ENCODE measurements around the gene CAMK1D.
A peak's percentile ranks its signal among the peaks of the same experiment; 100 is the strongest.
"Not testable (repeated sequence)": the region's sequence is repeated elsewhere in the genome, so short reads cannot be mapped to it uniquely, and the experiment has no call there.

Gene CAMK1D

DNA sequence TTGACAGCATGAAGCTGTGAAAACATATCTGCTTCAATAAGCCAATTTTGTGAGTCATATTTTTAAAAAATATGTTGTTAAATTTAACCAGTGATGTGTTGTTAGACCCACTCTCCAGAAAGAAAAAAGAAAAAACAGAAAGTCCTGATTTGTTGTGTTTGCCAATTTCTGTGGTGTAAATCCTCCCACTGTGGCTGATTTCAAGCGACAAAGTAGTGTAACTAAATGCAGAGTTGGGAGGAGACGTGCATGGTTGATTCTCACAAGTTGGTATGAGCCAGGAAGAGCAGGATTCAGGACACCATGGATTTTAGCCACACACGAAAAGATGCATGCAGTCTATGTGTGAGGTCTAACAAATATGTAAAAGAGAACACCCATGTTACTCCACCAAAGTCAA lies 513.1 kb downstream of the CAMK1D start:
- no peak for DNase-seq (ENCODE audit: low read depth)
- TF ChIP-seq, protein P1, sequence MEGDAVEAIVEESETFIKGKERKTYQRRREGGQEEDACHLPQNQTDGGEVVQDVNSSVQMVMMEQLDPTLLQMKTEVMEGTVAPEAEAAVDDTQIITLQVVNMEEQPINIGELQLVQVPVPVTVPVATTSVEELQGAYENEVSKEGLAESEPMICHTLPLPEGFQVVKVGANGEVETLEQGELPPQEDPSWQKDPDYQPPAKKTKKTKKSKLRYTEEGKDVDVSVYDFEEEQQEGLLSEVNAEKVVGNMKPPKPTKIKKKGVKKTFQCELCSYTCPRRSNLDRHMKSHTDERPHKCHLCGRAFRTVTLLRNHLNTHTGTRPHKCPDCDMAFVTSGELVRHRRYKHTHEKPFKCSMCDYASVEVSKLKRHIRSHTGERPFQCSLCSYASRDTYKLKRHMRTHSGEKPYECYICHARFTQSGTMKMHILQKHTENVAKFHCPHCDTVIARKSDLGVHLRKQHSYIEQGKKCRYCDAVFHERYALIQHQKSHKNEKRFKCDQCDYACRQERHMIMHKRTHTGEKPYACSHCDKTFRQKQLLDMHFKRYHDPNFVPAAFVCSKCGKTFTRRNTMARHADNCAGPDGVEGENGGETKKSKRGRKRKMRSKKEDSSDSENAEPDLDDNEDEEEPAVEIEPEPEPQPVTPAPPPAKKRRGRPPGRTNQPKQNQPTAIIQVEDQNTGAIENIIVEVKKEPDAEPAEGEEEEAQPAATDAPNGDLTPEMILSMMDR (IDR thresholded peaks at IDR 0.05; ENCODE audit: control insufficient read depth, extremely low read depth, insufficient read depth), result no peak
- no peak overlapping the region for H3K4me3 ChIP-seq (ENCODE audit: low read depth, low read length)

DNA sequence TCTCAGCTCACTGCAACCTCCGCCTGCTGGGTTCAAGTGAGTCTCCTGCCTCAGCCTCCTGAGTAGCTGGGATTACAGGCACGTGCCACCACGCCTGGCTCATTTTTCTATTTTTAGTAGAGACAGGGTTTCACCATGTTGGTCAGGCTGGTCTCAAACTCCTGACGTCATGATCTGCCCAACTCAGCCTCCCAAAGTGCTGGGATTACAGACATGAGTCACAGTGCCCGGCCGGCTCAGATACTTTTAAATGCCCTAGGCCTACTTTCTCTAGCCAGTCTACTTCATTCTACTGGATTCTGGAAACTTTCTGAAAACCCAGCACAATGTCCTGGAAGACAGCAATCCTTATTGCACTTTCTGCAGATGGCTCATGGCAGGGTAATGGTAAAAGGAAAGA lies 516.2 kb downstream of the CAMK1D start:
- DNase-seq (ENCODE audit: low read depth); H3K4me3 ChIP-seq (ENCODE audit: low read depth, low read length): not testable (repeated sequence)

DNA sequence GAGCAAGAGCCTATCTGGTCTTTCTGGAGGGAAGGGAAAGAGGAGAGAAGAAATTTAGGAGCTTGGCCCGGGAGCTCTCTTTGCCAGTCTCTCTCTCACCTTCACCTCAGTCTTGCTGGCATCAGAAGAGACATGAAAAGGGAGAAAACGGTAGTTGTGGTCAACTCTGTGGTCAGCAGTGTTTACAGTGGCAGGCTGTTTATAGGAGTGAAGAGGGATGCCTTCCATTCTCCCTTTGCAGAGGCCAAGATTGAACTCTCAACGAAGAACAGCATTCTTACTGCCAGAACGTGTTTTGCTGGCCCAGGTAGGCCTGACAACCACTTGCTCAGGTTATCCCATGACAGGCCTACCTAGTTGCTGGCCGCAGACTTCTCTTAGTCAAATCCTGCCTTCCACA lies 518.9 kb downstream of the CAMK1D start:
- no peak for DNase-seq (ENCODE audit: low read depth)
- no peak overlapping the region for H3K4me3 ChIP-seq (ENCODE audit: low read depth, low read length)
- TF ChIP-seq, protein P1 (IDR thresholded peaks at IDR 0.05; ENCODE audit: control insufficient read depth, extremely low read depth, insufficient read depth), result no peak

DNA sequence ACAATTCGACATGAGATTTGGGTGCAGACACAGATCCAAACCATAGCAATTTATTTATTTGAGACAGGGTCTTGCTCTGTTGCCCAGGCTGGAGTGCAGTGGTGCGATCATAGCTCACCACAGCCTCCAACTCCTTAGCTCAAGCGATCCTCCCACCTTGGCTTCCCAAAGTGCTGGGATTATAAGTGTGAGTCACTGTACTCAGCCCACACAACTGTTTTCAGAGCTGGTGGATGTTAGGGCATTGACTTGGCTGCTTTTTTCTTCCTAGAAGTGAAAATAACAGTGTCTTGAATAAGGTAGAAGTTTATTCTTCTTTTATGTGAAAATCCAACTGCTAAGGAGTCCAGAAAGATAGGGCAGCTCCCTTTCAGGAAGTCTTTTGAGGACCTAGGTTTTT lies 520.1 kb downstream of the CAMK1D start:
- DNase-seq (ENCODE audit: low read depth), result no peak
- no peak overlapping the region for H3K4me3 ChIP-seq (ENCODE audit: low read depth, low read length)
- TF ChIP-seq, protein P1 (IDR thresholded peaks at IDR 0.05; ENCODE audit: control insufficient read depth, extremely low read depth, insufficient read depth), result no peak

DNA sequence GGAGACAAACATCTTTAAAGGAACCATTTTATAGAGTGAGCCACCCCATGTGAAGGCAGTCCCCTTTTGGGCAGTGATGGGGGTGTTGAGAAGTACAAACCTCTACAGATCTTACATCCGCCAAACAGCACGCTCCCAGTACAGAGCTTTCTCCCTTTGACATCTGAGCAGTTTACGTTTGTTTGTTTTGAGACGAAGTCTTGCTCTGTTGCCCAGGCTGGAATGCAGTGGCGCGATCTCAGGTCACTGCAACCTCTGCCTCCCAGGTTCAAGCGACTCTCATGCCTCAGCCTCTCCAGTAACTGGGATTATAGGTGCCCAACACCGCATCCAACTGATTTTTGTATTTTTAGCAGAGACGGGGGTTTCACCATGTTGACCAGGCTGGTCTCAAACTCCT lies 523.2 kb downstream of the CAMK1D start:
- H3K4me3 ChIP-seq (ENCODE audit: low read depth, low read length), result no peak overlapping the region
- no peak for DNase-seq (ENCODE audit: low read depth)
- TF ChIP-seq, protein P1 (IDR thresholded peaks at IDR 0.05; ENCODE audit: control insufficient read depth, extremely low read depth, insufficient read depth), result no peak

DNA sequence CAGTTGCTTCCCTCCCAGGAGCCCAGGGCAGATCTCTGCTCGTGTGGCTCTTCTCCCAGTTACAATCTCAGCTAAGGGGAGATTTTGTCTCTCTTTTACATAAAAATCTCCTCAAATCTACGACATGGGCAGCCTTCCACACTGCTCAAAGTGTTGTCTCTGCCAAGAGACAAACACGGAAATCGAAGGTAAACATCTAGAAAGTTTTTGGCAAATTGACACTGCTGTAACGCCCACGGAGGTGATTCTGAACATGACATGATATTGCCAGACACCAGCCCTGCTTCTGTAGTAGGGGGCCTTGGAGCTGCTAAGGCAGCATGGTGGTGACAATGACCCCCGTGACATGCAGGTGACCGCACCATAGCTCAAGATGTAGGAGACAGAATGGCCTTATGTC lies 523.8 kb downstream of the CAMK1D start:
- TF ChIP-seq, protein P1 (IDR thresholded peaks at IDR 0.05; ENCODE audit: control insufficient read depth, extremely low read depth, insufficient read depth), result no peak
- peak; percentile 66 for DNase-seq (ENCODE audit: low read depth)
- no peak overlapping the region for H3K4me3 ChIP-seq (ENCODE audit: low read depth, low read length)

DNA sequence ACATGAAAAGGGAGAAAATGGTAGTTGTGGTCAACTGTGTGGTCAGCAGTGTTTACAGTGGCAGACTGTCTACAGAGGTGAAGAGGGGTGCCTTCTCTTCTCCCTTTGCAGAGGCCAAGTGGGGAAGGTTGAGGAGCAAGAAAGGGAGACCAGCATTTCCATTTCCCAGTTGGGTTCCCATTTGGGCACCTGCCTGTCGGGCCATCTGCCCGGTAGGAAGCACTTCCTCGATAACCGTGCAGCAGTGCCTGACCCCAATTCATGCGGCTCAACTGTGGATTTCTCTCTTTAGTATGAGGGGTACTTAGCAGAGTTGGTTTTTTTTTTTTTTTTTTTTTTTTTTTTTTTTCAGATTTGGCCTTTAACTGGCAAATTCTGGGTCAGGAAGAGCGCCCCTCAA lies 525.2 kb downstream of the CAMK1D start:
- TF ChIP-seq, protein P1 (IDR thresholded peaks at IDR 0.05; ENCODE audit: control insufficient read depth, extremely low read depth, insufficient read depth), result no peak
- no peak overlapping the region for H3K4me3 ChIP-seq (ENCODE audit: low read depth, low read length)
- DNase-seq (ENCODE audit: low read depth), result no peak
